Adrenal gland (tissue), 5 donors: Measurements from ENCODE around the gene CLCA1.

Experiments used
- POLR2A ChIP-seq, 2 donors: fragments of 450-650 bp; IDR thresholded peaks; one replicate each; pipeline ENCODE4 v1.6.1; 2017; ENCODE audit warnings: antibody characterized with exemption in 2 of 2, mild to moderate bottlenecking in 2 of 2, moderate library complexity in 1 of 2
- TF ChIP-seq, protein P1 (sequence below), 6 experiments: fragments of 450-650 bp in 4 of 6; fragments of 200-600 bp in 2 of 6; sonication (generic) in 1 of 6; IDR thresholded peaks; 1 replicate in 5 of 6; 2 replicates in 1 of 6; pipeline versions ENCODE4 v1.5.1 to v1.8.0; 2016 to 2021; ENCODE audit warnings: antibody characterized with exemption in 6 of 6, mild to moderate bottlenecking in 2 of 6, moderate library complexity in 1 of 6
- donor health status: DM: no; HTN: no; CAD: no.

GRCh38 chr1:86477256-86477655 lies 8.5 kb downstream of the CLCA1 start:
- TF ChIP-seq, protein P1, sequence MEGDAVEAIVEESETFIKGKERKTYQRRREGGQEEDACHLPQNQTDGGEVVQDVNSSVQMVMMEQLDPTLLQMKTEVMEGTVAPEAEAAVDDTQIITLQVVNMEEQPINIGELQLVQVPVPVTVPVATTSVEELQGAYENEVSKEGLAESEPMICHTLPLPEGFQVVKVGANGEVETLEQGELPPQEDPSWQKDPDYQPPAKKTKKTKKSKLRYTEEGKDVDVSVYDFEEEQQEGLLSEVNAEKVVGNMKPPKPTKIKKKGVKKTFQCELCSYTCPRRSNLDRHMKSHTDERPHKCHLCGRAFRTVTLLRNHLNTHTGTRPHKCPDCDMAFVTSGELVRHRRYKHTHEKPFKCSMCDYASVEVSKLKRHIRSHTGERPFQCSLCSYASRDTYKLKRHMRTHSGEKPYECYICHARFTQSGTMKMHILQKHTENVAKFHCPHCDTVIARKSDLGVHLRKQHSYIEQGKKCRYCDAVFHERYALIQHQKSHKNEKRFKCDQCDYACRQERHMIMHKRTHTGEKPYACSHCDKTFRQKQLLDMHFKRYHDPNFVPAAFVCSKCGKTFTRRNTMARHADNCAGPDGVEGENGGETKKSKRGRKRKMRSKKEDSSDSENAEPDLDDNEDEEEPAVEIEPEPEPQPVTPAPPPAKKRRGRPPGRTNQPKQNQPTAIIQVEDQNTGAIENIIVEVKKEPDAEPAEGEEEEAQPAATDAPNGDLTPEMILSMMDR (IDR thresholded peaks at IDR 0.05): no peak
- TF ChIP-seq POLR2A (IDR thresholded peaks at IDR 0.05): no peak
